Measurements from ENCODE around the gene VOPP1.

VOPP1 gene

DNA sequence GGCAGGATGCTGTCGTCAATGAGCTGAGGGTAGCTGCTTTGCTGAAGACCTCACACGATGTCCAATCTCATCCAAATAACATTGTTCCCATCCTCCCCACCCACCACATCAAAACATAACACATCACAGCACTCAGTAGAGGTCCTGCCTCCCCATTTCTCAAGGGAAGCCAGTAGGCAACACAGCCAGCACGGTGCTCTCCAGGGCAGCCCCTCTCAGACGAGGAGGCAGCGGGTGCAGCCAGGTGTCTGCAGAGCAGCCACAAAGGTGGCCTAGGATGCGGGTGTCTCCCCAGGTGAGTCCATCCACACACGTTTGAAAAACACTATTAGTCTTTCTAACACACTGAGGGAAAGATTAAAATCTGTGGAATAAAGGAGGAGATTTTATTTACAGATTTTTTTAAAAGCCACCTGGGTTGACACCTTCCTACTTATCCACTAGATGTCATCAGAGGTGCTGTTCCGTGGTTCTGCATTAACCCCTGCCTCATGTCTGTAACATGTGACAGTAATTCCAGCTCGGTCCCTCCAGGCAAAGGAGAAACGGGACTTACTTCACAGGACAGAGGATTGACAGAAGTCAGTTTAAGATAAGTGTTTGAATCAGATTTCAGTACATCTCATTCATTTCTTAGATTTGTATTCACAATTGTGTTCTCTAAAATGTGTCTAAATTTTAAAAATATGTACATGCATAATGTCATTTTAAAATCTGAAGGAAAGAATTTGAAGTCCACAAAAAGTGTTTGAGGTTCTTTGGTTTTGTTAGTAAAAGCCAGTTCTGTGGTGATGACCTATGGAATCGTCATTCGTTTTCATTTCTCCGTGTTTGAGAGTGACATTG, 139.1 kb downstream of the VOPP1 start:
- DNase-seq (ENCODE audit: low read depth) = peak; percentile 20

DNA sequence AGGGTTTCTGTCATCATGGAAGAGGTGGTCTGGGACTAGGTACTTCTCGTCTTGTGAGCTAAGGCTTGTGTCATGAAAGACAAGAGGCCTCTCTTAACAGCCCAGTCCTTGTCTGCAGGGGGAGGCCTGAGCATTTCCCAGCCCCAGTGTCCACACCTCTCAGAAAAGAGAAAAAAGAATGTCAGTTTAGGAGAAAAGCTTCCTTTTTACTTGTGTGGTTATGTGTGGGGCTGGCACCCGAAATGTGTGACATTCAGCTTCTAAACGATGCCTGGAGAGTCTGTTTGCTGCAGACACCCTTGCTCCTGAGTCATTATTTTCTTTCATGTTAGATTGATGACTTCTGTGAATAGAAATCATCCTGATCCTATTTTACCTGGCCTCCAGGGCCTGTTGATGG, 139.8 kb downstream of the VOPP1 start:
- no peak for DNase-seq (ENCODE audit: low read depth)

DNA sequence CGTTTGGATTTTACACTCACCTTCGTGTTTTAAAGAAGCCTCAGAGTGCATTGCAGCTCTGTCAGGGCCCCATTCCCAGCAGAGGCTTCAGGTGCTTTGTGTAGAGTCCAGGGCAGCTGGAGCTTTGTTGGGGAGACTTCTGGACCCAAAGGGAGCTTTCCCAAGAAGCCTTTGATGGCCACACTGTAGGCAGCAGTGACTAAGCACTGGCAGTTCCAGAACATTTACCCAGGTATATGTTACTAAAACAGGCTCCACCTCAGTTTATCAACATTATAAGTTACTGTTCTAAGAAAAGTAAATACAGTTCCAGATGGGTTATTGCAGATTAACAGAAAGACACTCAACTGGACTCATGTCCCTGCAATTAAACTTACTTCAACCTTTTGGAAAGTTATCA, 140.4 kb downstream of the VOPP1 start:
- no peak for DNase-seq (ENCODE audit: low read depth)

DNA sequence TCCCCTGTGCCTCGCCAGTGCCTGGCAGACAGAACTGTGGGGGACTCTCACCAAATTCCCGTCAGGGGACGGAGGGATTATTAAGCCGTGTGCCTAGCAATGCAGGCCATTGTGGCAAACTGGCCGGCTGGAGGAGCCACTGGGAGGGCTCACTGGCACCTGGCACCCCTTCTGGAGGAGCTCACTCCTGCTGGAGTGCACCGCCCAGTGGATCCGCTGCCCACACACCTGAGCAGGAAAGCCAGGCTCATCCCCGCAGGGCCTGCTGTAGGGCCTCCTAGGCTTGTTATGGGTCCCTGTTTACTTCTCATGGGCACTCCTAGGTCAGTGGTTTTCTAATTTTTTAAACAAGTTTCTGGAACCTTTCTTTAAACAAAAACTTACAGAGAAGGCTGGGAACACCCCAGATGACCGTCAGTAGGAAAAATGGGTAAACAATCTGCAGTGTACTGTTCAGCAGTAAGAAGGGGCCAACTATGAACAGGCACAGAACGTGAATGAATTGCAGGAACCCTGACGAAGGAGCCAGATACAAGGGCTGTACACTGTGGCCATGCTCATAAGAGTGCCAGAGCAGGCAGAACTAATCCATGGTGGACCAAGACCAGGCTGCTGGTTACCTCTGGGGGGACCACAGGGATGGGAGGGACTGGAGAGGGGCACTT, 142.3 kb downstream of the VOPP1 start:
- DNase-seq (ENCODE audit: low read depth) = no peak

DNA sequence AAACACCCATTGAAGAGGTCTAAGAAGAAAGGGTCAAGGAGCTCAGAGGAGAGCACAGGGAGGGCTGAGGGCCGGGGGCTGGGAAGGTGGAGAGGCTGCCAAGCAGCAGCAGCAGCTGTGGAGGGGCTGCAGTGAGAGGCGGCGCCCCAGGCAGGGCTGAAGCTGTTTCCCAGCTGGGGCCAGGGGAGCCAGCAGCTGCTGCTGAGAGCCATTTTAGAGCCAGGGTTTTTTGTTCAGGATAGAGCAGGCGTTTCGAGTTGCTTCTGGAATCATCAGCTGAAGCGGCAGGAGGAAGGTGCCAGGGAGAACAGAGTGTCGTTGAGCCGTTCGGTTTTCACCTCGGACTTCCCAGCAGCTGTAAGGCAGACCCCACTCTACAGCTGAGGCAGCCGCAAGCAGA, 144.5 kb downstream of the VOPP1 start:
- DNase-seq (ENCODE audit: low read depth) = no peak

DNA sequence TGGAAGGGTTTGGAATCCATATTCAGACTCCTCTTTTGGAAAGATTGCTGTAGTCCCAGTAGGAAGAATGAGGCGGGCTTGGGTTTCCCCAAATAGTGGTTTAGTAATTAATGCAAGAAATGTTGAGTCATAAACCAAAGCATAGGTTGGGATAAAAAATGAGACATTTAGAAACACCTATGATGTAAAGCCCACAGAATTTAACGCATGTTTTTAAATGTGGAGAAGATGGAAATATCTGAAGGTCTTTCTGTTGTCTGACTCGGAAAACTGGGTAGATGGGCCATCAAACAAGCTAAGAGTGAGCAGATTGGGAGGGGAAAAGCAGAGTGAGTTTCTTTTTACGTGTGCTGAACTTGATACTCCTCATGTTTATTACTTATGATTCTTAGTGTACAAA, 145.0 kb downstream of the VOPP1 start:
- no peak for DNase-seq (ENCODE audit: low read depth)

DNA sequence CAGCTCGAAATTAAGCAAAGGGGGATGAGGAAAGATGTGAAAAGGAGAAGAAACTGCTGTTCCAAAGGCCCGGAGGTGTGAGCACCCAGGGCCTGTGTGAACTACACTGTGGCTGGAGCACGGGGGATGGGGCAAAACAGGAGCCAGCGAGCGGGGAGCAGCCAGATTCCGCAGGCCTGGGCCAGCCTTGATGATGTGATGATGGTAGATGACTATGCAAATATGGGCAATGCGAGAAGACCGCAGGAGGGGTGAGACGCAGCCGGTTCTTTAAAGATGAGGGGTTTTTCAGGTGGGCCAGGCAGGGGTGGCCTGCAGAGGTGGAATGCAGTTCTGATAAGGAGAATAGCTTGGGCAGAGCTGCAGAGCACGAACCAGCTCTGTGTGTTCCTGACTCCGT, 145.6 kb downstream of the VOPP1 start:
- DNase-seq (ENCODE audit: low read depth) = no peak

DNA sequence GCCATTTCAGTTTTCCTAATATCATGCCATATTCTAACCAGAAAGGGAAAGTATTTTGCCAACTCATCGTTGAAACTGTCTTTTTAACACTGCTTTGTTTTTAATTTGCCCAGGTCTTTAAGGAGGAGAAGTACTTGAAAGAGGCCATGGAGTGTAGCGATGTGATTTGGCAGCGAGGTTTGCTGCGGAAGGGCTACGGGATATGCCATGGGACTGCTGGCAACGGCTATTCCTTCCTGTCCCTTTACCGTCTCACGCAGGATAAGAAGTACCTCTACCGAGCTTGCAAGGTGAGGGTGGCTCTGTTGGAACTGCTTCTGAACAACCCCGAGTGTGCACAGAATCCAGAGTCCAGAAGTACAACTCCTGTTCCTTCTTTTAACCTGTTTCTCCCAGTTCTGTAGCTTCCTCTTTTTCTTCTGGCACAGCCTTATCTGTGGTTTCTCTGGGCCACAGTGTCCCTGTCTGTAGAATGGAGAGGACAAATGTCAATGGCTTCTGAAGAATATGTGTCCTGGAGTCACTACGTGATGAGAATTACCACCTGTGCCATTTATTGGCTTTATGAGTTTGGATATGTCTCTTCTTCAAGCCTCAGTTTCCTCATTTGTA, 147.1 kb downstream of the VOPP1 start:
- DNase-seq (ENCODE audit: low read depth) = no peak

DNA sequence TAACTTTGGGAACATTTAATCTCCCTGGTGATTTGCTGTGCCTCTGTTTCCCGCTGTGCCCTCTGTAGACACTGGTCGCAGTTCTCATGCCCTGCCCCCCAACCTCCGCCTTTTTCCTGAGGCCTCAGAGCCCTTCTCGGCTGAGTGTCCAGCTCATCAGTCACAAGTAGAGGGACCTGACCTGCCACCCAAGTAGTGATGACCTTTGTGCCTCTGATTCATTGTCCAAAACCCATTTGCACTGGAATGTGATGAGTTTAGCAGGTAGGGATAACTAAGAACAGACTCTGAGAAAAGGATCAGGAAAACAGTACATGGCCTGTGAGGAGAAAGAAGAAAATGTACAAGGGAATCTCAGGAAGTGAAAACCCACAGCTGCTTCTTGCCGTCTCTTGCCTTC, 148.4 kb downstream of the VOPP1 start:
- DNase-seq (ENCODE audit: low read depth) = no peak

DNA sequence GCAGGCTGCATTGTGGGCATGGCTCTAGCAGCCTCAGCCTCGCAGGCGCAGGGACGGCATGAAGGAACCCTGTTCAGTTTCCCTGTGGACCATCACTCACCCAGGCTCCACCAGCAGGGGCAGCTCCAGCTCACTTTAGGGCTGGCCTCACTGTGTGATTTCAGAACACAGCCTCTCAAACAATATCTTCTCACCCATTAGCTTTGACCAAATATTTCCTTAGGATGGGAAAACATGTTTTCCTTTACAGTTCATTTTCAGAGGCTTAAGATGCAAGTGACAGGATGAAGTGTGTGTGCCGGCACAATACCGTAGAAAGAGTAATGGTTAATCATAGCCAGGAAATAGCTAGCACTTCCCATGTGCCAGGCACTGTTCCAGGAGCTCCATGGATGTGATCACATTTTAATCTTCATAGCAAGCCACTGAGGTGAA, 149.0 kb downstream of the VOPP1 start:
- DNase-seq (ENCODE audit: low read depth) = no peak
